Measurements from ENCODE around the gene POLE.
"Not testable (repeated sequence)": the region's sequence is repeated elsewhere in the genome, so short reads cannot be mapped to it uniquely, and the experiment has no call there.

POLE gene

GRCh38 chr12:132717531-132718387, 30.6 kb upstream of the POLE start:
- no peak for DNase-seq (ENCODE audit: low spot score)

- DNase-seq (ENCODE audit: low spot score) = no peak
Observed at GRCh38 chr12:132717011-132717410, 29.9 kb upstream of the POLE start.

GRCh38 chr12:132716356-132716755, 29.2 kb upstream of the POLE start:
- DNase-seq (ENCODE audit: low spot score) = no peak

GRCh38 chr12:132715874-132716273, 28.7 kb upstream of the POLE start:
- no peak for DNase-seq (ENCODE audit: low spot score)

- DNase-seq (ENCODE audit: low spot score) = no peak
Observed at GRCh38 chr12:132713123-132713522, 26.0 kb upstream of the POLE start.

- DNase-seq (ENCODE audit: low spot score) = peak; percentile 68
Observed at GRCh38 chr12:132711080-132711843, 24.1 kb upstream of the POLE start.

GRCh38 chr12:132710405-132711079, 23.4 kb upstream of the POLE start, which contains the start of gene PGAM5:
Gene PGAM5 (plus strand): TSS chr12:132710842. CDS start chr12:132710877, 35 bp downstream.
- peak; percentile 99 for DNase-seq (ENCODE audit: low spot score)

GRCh38 chr12:132710043-132710404, 22.9 kb upstream of the POLE start:
- DNase-seq (ENCODE audit: low spot score) = no peak

GRCh38 chr12:132708150-132708549, 21.0 kb upstream of the POLE start:
- DNase-seq (ENCODE audit: low spot score) = no peak

- no peak for DNase-seq (ENCODE audit: low spot score)
Observed at GRCh38 chr12:132707241-132707640, 20.1 kb upstream of the POLE start.

GRCh38 chr12:132703641-132704040, 16.5 kb upstream of the POLE start:
- no peak for DNase-seq (ENCODE audit: low spot score)

GRCh38 chr12:132702640-132703039, 15.5 kb upstream of the POLE start:
- no peak for DNase-seq (ENCODE audit: low spot score)

- DNase-seq (ENCODE audit: low spot score) = no peak
Observed at GRCh38 chr12:132700212-132700822, 13.2 kb upstream of the POLE start.

GRCh38 chr12:132698341-132698740, 11.2 kb upstream of the POLE start:
- no peak for DNase-seq (ENCODE audit: low spot score)

GRCh38 chr12:132695431-132695830, 8.3 kb upstream of the POLE start:
- no peak for DNase-seq (ENCODE audit: low spot score)

GRCh38 chr12:132694888-132695287, 7.7 kb upstream of the POLE start:
- DNase-seq (ENCODE audit: low spot score) = not testable (repeated sequence)

GRCh38 chr12:132692030-132692429, 4.9 kb upstream of the POLE start:
- DNase-seq (ENCODE audit: low spot score) = not testable (repeated sequence)

GRCh38 chr12:132690112-132690511, 3.0 kb upstream of the POLE start:
- DNase-seq (ENCODE audit: low spot score) = no peak

- DNase-seq (ENCODE audit: low spot score) = no peak
Observed at GRCh38 chr12:132689227-132689626, 2.1 kb upstream of the POLE start.

- peak; percentile 60 for DNase-seq (ENCODE audit: low spot score)
Observed at GRCh38 chr12:132686825-132687210, 324 bp downstream of the POLE start.

- no peak for DNase-seq (ENCODE audit: low spot score)
Observed at GRCh38 chr12:132685400-132685799, 1.7 kb downstream of the POLE start.

- DNase-seq (ENCODE audit: low spot score) = no peak
Observed at GRCh38 chr12:132677492-132677891, 9.7 kb downstream of the POLE start.
